Dedifferentiated amniotic fluid mesenchymal stem cell (primary cell): ENCODE data around the gene ZC3H7B.
"Not testable (repeated sequence)": the region's sequence is repeated elsewhere in the genome, so short reads cannot be mapped to it uniquely, and the experiment has no call there.

ENCODE experiments used
- DNase-seq: peaks from one replicate; pipeline ENCODE4 v3.0.0-alpha.2; 2016; ENCODE audit errors: extremely low spot score

The ZC3H7B gene

GRCh38 chr22:41382610-41383009, 81.3 kb downstream of the ZC3H7B start:
- DNase-seq = no peak

- no peak for DNase-seq
Measured at GRCh38 chr22:41383085-41383484, 81.8 kb downstream of the ZC3H7B start.

- DNase-seq = no peak
Measured at GRCh38 chr22:41384128-41384527, 82.8 kb downstream of the ZC3H7B start.

GRCh38 chr22:41387341-41387740, 86.0 kb downstream of the ZC3H7B start:
- no peak for DNase-seq

- no peak for DNase-seq
Measured at GRCh38 chr22:41394012-41394356, 92.7 kb downstream of the ZC3H7B start.

GRCh38 chr22:41395531-41396240, 94.4 kb downstream of the ZC3H7B start:
- no peak for DNase-seq

- DNase-seq = no peak
Measured at GRCh38 chr22:41397143-41397811, 96.0 kb downstream of the ZC3H7B start.

GRCh38 chr22:41398921-41399320, 97.6 kb downstream of the ZC3H7B start:
- DNase-seq = no peak

GRCh38 chr22:41401781-41402648, 100.7 kb downstream of the ZC3H7B start:
- DNase-seq = peak; percentile 76

- DNase-seq = not testable (repeated sequence)
Measured at GRCh38 chr22:41402851-41403250, 101.5 kb downstream of the ZC3H7B start.

GRCh38 chr22:41403532-41404318, 102.4 kb downstream of the ZC3H7B start:
- DNase-seq = peak; percentile 91

GRCh38 chr22:41405588-41405987, 104.3 kb downstream of the ZC3H7B start:
- DNase-seq = no peak

GRCh38 chr22:41406410-41406809, 105.1 kb downstream of the ZC3H7B start:
- DNase-seq = no peak

- DNase-seq = no peak
Measured at GRCh38 chr22:41407433-41407832, 106.1 kb downstream of the ZC3H7B start.

GRCh38 chr22:41408665-41409064, 107.3 kb downstream of the ZC3H7B start:
- no peak for DNase-seq
